ENCODE data around the gene VSIG10L.

GRCh38 chr19:51317968-51318367, 24.0 kb downstream of the VSIG10L start:
- TF ChIP-seq CTCF (IDR thresholded peaks at IDR 0.05), result no peak
- no peak for TF ChIP-seq POLR2A (IDR thresholded peaks at IDR 0.05)
